ENCODE results near the gene JAM2.
A peak's percentile ranks its signal among the peaks of the same experiment; 100 is the strongest.
"Not testable (repeated sequence)": the region's sequence is repeated elsewhere in the genome, so short reads cannot be mapped to it uniquely, and the experiment has no call there.

JAM2 gene

DNA sequence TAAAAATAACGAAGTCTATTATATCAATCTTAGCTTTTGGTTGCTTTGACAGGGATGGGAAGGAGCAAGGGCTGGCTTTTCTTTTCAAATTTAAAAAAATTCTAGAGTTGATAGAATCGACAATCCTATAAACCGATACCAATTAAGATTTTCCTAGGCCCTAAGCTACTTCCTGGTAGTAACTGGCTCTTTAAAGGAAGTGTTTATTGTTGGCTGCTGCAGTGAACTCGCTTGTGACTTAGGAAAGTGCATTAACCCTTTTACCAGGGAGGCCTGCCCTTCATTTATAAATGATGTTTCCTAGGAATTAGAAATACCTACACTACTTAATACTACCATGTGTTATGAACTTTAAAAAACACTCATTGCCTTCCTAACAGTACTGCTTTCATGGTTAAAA lies 62.5 kb downstream of the JAM2 start:
- DNase-seq (ENCODE audit: low spot score) = no peak

DNA sequence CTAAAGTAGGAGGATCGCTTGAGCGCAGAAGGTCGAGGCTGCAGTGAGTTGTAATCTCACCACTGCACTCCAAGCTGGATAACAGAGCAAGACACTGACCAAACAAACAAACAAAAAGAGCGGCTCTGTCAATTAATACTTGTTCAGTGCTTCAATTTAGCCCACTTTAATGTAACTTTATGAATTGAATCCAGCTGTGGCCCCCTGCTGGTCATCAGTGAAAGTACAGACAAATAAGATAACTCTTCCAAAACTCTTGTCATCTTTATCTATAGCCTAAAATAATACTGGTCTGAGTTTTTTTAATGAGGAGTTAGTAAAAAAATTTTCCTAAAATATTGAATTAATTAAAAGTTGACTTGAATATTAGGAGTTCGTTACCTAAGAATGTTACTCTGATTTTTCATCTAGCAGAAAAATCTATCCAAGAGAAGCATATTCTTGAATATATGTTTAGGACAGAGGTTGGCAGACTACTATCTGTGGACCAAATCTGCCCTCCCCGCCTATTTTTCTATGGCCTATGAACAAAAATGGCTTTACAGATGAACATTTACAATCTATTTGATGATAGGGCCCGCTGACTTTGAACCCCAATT lies 69.5 kb downstream of the JAM2 start:
- TF ChIP-seq, protein P1, sequence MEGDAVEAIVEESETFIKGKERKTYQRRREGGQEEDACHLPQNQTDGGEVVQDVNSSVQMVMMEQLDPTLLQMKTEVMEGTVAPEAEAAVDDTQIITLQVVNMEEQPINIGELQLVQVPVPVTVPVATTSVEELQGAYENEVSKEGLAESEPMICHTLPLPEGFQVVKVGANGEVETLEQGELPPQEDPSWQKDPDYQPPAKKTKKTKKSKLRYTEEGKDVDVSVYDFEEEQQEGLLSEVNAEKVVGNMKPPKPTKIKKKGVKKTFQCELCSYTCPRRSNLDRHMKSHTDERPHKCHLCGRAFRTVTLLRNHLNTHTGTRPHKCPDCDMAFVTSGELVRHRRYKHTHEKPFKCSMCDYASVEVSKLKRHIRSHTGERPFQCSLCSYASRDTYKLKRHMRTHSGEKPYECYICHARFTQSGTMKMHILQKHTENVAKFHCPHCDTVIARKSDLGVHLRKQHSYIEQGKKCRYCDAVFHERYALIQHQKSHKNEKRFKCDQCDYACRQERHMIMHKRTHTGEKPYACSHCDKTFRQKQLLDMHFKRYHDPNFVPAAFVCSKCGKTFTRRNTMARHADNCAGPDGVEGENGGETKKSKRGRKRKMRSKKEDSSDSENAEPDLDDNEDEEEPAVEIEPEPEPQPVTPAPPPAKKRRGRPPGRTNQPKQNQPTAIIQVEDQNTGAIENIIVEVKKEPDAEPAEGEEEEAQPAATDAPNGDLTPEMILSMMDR (IDR thresholded peaks at IDR 0.05; ENCODE audit: extremely low read depth, missing control alignments) = peak; percentile 66
- DNase-seq (ENCODE audit: low spot score) = peak; percentile 53

More for the DNA sequence above, 62.5 kb downstream of the JAM2 start:
- TF ChIP-seq, protein P1 (IDR thresholded peaks at IDR 0.05; ENCODE audit: extremely low read depth, missing control alignments) = no peak

DNA sequence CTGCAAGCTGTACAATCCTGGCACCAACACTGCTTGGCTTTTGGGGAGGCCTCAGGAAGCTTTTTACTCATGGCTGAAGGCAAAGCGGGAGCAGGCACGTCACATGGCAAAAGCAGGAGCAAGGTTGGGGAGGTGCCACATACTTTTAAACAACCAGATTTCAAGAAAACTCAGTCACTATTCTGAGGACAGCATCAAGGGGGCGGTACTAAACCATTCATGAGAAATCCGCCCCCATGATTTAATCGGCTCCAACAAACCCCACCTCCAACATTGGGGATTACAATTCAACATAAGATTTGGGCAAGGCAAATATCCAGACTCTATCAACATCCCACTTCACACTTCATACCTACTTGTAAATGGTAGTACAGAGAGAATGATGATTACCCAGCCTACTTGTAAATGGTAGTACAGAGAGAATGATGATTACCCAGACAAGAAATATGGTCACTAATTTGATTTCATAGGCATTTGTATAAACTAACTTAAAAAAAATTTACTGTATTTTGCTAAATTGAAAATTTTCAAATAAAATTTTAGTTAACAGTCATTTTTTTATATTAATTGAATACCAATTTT lies 70.7 kb downstream of the JAM2 start:
- TF ChIP-seq, protein P1 (IDR thresholded peaks at IDR 0.05; ENCODE audit: extremely low read depth, missing control alignments) = no peak
- DNase-seq (ENCODE audit: low spot score) = no peak

DNA sequence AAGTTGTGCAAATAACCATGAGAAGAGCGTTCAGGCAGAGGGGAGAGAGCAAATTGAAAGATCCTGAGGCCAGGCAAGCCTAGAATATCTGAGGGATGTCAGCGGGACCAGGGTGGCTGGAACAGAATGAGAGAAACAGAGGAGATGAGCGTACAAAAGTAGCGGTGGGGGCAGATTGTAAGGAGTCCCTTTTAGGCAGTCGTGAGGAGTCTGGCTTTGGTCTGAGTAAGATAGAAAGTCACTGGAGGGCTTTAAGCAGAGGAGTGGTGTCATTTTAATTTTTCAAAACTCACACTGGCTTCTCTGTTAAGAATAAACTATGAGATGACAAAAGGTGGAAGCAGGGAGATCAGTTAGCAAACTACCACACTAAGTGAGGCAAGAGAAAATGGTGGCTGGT lies 71.5 kb downstream of the JAM2 start:
- no peak for DNase-seq (ENCODE audit: low spot score)
- TF ChIP-seq, protein P1 (IDR thresholded peaks at IDR 0.05; ENCODE audit: extremely low read depth, missing control alignments) = no peak

DNA sequence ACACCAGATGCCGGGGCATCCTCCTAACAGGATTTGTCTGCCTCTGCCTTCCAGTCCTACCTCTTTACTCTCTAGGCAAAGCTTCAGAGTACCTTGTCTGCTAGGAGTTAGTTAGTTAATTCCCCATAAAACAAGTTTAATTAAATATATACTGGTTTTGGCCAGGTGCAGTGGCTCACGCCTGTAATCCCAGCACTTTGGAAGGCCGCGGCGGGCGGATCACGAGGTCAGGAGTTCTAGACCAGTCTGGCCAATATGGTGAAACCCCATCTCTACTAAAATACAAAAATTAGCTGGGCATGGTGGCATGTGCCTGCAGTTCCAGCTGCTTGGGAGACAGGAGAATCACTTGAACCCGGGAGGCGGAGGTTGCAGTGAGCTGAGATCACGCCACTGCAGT lies 75.0 kb downstream of the JAM2 start:
- DNase-seq (ENCODE audit: low spot score) = not testable (repeated sequence)

DNA sequence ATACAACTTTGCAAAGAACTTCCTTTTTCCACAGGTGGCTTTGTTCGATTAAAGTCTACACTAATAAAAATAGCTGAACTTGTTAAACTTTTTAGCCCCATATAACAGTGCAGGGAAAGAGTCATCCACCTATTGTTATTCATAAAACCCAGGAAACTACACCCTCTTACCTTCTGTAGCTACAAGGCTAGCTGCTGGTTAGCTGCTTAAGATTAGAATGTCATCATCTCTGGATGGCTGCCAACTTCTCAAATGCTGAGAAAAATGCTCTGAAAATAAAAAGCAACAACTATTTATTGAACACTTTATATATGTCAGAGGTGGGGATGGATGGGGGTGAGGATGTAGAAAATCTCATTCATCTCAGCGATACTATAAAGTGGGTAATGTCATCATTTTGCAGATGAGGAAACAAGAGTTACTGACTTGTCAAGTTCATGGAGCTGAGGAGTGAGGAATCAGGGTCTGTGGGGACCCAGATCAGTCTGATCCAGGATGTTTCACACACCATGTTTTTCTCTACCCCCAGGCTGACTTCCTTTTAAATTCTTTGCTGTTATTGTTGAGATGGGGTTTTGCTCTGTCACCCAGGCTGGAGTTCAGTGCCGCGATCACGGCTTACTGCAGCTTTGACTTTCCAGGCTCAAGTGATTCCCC lies 78.6 kb downstream of the JAM2 start:
- TF ChIP-seq, protein P1 (IDR thresholded peaks at IDR 0.05; ENCODE audit: extremely low read depth, missing control alignments) = no peak
- DNase-seq (ENCODE audit: low spot score) = no peak

DNA sequence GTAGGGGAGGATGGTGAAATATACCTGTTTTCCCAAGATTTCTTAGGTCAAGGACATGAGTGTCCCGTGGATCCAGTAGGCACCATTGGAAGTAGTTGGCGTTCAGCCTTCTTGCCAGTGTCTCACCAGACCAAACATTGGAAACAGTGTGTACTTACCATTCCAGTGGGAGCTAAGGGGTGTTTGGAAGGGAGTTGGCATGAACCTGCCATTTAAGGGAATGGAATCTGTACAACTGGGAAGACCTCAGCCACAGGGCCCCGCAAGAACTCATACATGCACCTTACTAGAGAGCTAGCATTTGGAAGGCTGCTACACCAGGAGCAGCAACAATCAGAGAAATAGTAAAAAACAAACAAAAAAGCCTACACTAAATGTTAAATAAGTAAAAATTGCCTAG lies 82.9 kb downstream of the JAM2 start:
- TF ChIP-seq, protein P1 (IDR thresholded peaks at IDR 0.05; ENCODE audit: extremely low read depth, missing control alignments) = no peak

More for the DNA sequence above, 82.9 kb downstream of the JAM2 start:
- no peak for DNase-seq (ENCODE audit: low spot score)
